Adrenal gland (tissue), 12 donors: ENCODE results near the gene SERPINB5. TPM values are rescaled to one million over a fixed set of nuclear protein-coding genes. Genes with fewer than 3 reads are reported as not detected.

ENCODE experiments used
- DNase-seq, 7 donors: peaks; one replicate each; pipeline ENCODE4 v3.0.0-alpha.2; 2019 to 2020
- H3K27ac ChIP-seq, 5 donors: fragments of 200-600 bp; sonication (generic) in 4 of 5; 1 replicate in 3 of 5; 2 replicates in 2 of 5; pipeline versions ENCODE4 v1.5.1 to v1.8.0; 2016 to 2020; ENCODE audit warnings: mild to moderate bottlenecking in 1 of 5
- H3K27me3 ChIP-seq: fragments of 200-600 bp; 2 replicates; pipeline ENCODE4 v1.8.0; 2021
- H3K36me3 ChIP-seq, 2 donors: fragments of 200-600 bp; replicated peaks in 1 of 2; 1 replicate in 1 of 2; 2 replicates in 1 of 2; pipeline versions ENCODE4 v1.5.1 to v1.8.0; 2018 to 2022
- H3K4me1 ChIP-seq, 2 donors: fragments of 200-600 bp; replicated peaks in 1 of 2; 1 replicate in 1 of 2; 2 replicates in 1 of 2; pipeline versions ENCODE4 v1.5.1 to v1.8.0; 2018 to 2021
- H3K4me3 ChIP-seq, 4 donors: fragments of 200-600 bp; sonication (generic) in 3 of 4; one replicate each; pipeline ENCODE4 v1.5.1; 2016 to 2018
- H3K9me3 ChIP-seq, 3 donors: fragments of 200-600 bp; sonication (generic) in 1 of 3; replicated peaks in 1 of 3; 1 replicate in 2 of 3; 2 replicates in 1 of 3; pipeline versions ENCODE4 v1.5.1 to v1.8.0; 2016 to 2021
- POLR2A ChIP-seq, 2 donors: fragments of 450-650 bp; IDR thresholded peaks; one replicate each; pipeline ENCODE4 v1.6.1; 2017; ENCODE audit warnings: antibody characterized with exemption in 2 of 2, mild to moderate bottlenecking in 2 of 2, moderate library complexity in 1 of 2
- WGBS, 4 donors: extraction: QIAGEN DNeasy Blood & Tissue Kit in 2 of 4; methylation state at CpG; one replicate each; pipeline versions ENCODE4 v1.1.5 to v1.1.7; 2013 to 2017; 5-methylcytosine and 5-hydroxymethylcytosine counted together
- intact Hi-C, 2 donors: fragments of 100-400 bp; cut with DNase I; formaldehyde crosslinking; loops; one replicate each; pipeline versions ENCODE4 v1.14.1 to v1.15.0; 2022 to 2023
- polyA plus RNA-seq, 3 donors: library from polyadenylated mRNA; stranded (reverse); fragments of 200-250 nt in 2 of 3; fragments of 350-450 nt in 1 of 3; fragmentation: Illumina TruSeq in 1 of 3; extraction: RNeasy Lipid Tissue Mini Kit (QIAGEN cat#74804) in 1 of 3; gene quantifications; one replicate each; pipeline ENCODE4 v1.2.3, GENCODE V29; 2013 to 2014
- total RNA-seq, 9 donors: library from RNA; depleted of rRNA in 4 of 9; stranded (reverse); fragments of >200 nt in 4 of 9; fragments of 120-200 nt in 1 of 9; fragmentation: NEBNext Ultra II Directional in 1 of 9; extraction: Animal tissue kit (Norgen Biotek cat#: 25700) in 1 of 9; gene quantifications; one replicate each; pipeline versions ENCODE4 v1.1.0 to v1.2.4, GENCODE V29; 2013 to 2023
- TF ChIP-seq, protein P1 (sequence below), 6 experiments: fragments of 450-650 bp in 4 of 6; fragments of 200-600 bp in 2 of 6; sonication (generic) in 1 of 6; IDR thresholded peaks; 1 replicate in 5 of 6; 2 replicates in 1 of 6; pipeline versions ENCODE4 v1.5.1 to v1.8.0; 2016 to 2021; ENCODE audit warnings: antibody characterized with exemption in 6 of 6, mild to moderate bottlenecking in 2 of 6, moderate library complexity in 1 of 6
- donor health status: healthy with polysubstance abuse.
- donor health status: Bipolar disorder and iron deficiency.
- donor health status: DM: yes; HTN: yes; CAD: no.
- donor health status: DM: no; HTN: no; CAD: no.
- donor health status: DM: no; HTN: no; CAD: no.
- donor health status: DM: yes; HTN: yes; CAD: no.

Gene SERPINB5
- total and polyA plus RNA-seq, 12 donors, result 0.06 to 0.29 (median 0.07) TPM; not detected in 9

DNA sequence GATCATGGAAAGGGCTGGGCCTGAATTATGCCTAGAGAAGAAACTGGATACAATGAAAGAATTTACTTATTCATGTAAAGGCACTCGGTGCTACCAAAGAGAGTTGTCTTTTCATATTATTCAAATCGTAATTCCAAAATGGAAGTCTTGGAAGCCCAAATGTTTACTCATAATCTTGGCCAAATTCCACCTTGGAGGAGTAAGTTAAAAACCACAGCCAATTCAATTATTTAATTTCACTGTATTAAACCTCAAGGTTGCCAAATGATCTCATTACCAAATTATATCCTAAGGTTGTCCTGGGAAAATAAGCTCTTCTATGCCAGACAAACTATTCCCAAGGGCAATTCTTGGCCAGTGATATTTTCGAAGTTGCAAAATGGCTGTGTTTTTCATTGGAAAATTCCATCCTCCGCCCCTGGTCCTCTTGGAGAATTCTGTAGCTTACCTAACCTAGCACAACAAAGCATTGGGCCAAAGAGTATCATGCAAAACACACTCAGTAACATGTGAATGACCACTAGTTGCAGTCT, 43.4 kb upstream of the SERPINB5 start:
- intact Hi-C loops, result loop anchor here in 1 of 2 donors (10.0 kb wide), 1 partner anchor 89 kb away; no protein-coding TSS in a partner anchor

DNA sequence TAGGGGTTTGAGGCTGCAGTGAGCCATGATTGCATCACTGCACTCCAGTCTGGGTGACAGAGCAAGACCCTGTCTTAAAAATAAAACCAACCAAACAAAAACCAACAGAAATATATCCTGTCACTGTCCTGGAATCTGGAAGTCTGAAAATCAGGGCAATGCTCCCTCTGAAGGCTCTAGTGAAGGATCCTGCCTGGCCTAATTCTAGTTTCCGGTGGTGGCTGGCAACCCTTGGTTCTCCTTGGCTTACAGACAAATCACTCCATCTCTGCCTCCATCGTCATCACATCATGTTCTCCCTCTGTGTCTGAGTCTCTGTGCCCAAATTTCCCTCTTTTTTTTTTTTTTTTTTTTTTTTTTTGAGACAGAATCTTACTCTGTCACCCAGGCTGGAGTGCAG, 38.6 kb upstream of the SERPINB5 start:
- WGBS, 4 donors, result 42 to 56% (median 49%) methylated on average over 2 of the region's 2 CpGs
- no peaks in the 10 kb centered on the region for H3K9me3 ChIP-seq
- no peak overlapping the region for H3K4me3 ChIP-seq
- no peaks in the 10 kb centered on the region for H3K36me3 ChIP-seq
- no peak overlapping the region for H3K27ac ChIP-seq
- intact Hi-C loops, result loop anchor here (5.0 to 10.0 kb wide), 2 partner anchors 93 to 306 kb away; no protein-coding TSS in a partner anchor
- TF ChIP-seq POLR2A (IDR thresholded peaks at IDR 0.05), result no peak
- TF ChIP-seq, protein P1, sequence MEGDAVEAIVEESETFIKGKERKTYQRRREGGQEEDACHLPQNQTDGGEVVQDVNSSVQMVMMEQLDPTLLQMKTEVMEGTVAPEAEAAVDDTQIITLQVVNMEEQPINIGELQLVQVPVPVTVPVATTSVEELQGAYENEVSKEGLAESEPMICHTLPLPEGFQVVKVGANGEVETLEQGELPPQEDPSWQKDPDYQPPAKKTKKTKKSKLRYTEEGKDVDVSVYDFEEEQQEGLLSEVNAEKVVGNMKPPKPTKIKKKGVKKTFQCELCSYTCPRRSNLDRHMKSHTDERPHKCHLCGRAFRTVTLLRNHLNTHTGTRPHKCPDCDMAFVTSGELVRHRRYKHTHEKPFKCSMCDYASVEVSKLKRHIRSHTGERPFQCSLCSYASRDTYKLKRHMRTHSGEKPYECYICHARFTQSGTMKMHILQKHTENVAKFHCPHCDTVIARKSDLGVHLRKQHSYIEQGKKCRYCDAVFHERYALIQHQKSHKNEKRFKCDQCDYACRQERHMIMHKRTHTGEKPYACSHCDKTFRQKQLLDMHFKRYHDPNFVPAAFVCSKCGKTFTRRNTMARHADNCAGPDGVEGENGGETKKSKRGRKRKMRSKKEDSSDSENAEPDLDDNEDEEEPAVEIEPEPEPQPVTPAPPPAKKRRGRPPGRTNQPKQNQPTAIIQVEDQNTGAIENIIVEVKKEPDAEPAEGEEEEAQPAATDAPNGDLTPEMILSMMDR (IDR thresholded peaks at IDR 0.05), result no peak
- H3K27me3 ChIP-seq, result no peaks in the 10 kb centered on the region
- DNase-seq, result peak in 2 of 7 donors; percentile 25 to 33
- H3K4me1 ChIP-seq, result peaks cover 0 to 12% of the 10 kb centered on the region in 2 donors

More for the DNA sequence above, 43.4 kb upstream of the SERPINB5 start:
- Histone ChIP-seq H3K36me3 (no peaks in the 10 kb centered on the region), H3K4me3 (no peak overlapping the region), H3K9me3 (no peaks in the 10 kb centered on the region), H3K4me1 (peaks cover 0 to 8% of the 10 kb centered on the region in 2 donors), H3K27me3 (no peaks in the 10 kb centered on the region), H3K27ac (peak overlapping the region in 1 of 5 donors; percentile 3)
- TF ChIP-seq POLR2A (IDR thresholded peaks at IDR 0.05), result no peak
- TF ChIP-seq, protein P1 (IDR thresholded peaks at IDR 0.05), result no peak
- DNase-seq, result no peak
- WGBS, 4 donors, result 43 to 63% (median 46%) methylated on average over 4 of the region's 4 CpGs

DNA sequence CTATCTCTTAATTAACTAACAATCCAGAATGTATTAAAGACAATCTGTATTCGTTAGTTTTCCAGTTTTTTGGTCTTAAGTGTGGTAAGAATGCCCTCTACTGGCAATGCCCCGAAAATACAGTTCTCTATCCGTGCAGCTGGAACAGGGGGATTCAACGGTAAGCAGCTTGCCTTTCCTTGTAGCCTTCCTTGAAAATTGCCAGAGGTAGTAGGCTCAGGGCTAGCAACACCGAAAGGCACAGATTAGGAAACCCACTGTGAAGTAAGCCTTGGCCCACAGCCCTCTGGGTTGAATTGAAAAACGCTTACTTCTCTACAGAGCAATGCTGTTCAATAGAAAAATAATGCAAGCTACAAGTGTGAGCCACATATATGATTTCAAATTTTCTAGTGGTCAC, 37.4 kb upstream of the SERPINB5 start:
- H3K4me3 ChIP-seq, result no peak overlapping the region
- no peaks in the 10 kb centered on the region for H3K9me3 ChIP-seq
- peaks cover 0 to 6% of the 10 kb centered on the region in 2 donors for H3K4me1 ChIP-seq
- peaks cover 3% of the 10 kb centered on the region for H3K27me3 ChIP-seq
- peak in 6 of 7 donors; percentile 31 to 69 (median 42) for DNase-seq
- TF ChIP-seq, protein P1 (IDR thresholded peaks at IDR 0.05), result peak; percentile 66 to 88 (median 78)
- TF ChIP-seq POLR2A (IDR thresholded peaks at IDR 0.05), result no peak
- intact Hi-C loops, result loop anchor here (5.0 to 10.0 kb wide), 2 partner anchors 95 to 307 kb away; no protein-coding TSS in a partner anchor
- WGBS, 4 donors, result 1 to 2% (median 2%) methylated on average over 6 of the region's 6 CpGs
- no peaks in the 10 kb centered on the region for H3K36me3 ChIP-seq
- no peak overlapping the region for H3K27ac ChIP-seq

GRCh38 chr18:63440219-63440618, 36.5 kb upstream of the SERPINB5 start:
- 9 to 31% (median 19%) methylated on average over 1 of the region's 1 CpG for WGBS, 4 donors

More at GRCh38 chr18:63440219-63440618, 36.5 kb upstream of the SERPINB5 start:
- H3K4me3 ChIP-seq, result no peak overlapping the region
- intact Hi-C loops, result loop anchor here (5.0 to 10.0 kb wide), 2 partner anchors 305 to 423 kb away; no protein-coding TSS in a partner anchor
- peaks cover 0 to 6% of the 10 kb centered on the region in 2 donors for H3K4me1 ChIP-seq
- H3K27me3 ChIP-seq, result peaks cover 3% of the 10 kb centered on the region
- H3K9me3 ChIP-seq, result no peaks in the 10 kb centered on the region
- no peak for TF ChIP-seq POLR2A (IDR thresholded peaks at IDR 0.05)
- TF ChIP-seq, protein P1 (IDR thresholded peaks at IDR 0.05), result no peak
- DNase-seq, result peak in 1 of 7 donors; percentile 13
- no peak overlapping the region for H3K27ac ChIP-seq
- no peaks in the 10 kb centered on the region for H3K36me3 ChIP-seq
